Measurements from ENCODE around the gene CCNG1.
"Not testable (repeated sequence)": the region's sequence is repeated elsewhere in the genome, so short reads cannot be mapped to it uniquely, and the experiment has no call there.

DNA sequence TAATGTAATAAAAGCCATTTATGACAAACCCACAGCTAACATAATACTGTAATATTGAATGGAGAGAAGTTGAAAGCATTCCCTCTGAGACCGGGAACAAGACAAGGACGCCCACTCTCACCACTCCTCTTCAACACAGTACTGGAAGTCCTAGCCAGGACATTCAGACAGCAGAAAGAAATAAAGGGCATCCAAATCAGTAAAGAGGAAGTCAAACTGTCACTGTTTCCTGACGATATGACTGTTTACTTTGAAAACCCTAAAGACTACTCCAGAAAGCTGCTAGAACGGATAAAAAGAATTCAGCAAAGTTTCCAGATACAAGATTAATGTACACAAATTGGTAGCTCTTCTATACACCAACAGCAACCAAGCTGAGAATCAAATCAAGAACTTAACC, 11.3 kb upstream of the CCNG1 start:
- TF ChIP-seq, protein P1, sequence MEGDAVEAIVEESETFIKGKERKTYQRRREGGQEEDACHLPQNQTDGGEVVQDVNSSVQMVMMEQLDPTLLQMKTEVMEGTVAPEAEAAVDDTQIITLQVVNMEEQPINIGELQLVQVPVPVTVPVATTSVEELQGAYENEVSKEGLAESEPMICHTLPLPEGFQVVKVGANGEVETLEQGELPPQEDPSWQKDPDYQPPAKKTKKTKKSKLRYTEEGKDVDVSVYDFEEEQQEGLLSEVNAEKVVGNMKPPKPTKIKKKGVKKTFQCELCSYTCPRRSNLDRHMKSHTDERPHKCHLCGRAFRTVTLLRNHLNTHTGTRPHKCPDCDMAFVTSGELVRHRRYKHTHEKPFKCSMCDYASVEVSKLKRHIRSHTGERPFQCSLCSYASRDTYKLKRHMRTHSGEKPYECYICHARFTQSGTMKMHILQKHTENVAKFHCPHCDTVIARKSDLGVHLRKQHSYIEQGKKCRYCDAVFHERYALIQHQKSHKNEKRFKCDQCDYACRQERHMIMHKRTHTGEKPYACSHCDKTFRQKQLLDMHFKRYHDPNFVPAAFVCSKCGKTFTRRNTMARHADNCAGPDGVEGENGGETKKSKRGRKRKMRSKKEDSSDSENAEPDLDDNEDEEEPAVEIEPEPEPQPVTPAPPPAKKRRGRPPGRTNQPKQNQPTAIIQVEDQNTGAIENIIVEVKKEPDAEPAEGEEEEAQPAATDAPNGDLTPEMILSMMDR (IDR thresholded peaks at IDR 0.05): not testable (repeated sequence)
- not testable (repeated sequence) for TF ChIP-seq POLR2AphosphoS5, POLR2A (IDR thresholded peaks at IDR 0.05)

Data from upper lobe of left lung (tissue), 4 donors.